CD4-positive, alpha-beta T cell treated with Interleukin-21 for 1 hour (primary cell): ENCODE data around the gene KCNQ2.
A peak's percentile ranks its signal among the peaks of the same experiment; 100 is the strongest.

Experiments
- DNase-seq: peaks from one replicate; pipeline ENCODE4 v3.0.0-alpha.2; 2020

KCNQ2 gene

DNA sequence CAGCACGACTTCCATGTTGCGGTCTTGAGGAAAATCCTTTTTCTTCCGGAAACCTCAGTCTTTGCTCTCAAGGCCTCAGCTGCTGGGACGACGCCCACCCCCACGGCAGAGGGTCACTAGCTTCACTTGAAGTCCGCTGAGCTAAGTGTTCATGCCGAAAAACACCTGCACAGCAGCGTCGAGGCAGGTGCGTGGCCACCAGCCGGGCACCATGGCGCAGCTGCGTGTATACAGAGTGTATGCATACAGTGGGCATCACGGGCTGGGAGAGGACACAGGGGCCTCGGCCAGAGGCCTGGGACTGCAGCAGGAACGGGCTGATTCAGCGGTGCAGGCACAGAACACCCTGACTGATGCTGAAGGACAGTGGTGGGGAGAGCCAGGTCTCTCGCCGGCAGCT lies 20.1 kb downstream of the KCNQ2 start:
- no peak for DNase-seq

DNA sequence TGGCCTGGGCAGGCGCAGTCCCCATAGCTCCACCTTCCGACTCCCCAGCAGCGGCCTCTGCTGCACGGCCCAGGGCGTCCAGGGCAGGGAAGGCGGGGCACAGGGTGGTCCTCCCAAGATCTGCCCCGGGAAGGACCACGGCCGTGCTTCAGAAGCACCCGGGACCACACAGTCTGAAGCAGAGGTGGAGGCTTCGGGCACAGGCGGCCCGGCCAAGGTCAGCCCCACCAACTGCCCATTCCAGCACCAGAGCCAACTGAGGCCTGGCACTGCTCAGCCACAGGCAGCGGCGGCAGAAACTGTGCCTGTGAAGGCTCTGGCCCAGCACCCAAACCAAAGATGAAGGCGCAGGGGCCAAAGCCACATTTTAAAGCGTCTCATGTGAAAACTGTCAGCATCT lies 20.6 kb downstream of the KCNQ2 start:
- no peak for DNase-seq

DNA sequence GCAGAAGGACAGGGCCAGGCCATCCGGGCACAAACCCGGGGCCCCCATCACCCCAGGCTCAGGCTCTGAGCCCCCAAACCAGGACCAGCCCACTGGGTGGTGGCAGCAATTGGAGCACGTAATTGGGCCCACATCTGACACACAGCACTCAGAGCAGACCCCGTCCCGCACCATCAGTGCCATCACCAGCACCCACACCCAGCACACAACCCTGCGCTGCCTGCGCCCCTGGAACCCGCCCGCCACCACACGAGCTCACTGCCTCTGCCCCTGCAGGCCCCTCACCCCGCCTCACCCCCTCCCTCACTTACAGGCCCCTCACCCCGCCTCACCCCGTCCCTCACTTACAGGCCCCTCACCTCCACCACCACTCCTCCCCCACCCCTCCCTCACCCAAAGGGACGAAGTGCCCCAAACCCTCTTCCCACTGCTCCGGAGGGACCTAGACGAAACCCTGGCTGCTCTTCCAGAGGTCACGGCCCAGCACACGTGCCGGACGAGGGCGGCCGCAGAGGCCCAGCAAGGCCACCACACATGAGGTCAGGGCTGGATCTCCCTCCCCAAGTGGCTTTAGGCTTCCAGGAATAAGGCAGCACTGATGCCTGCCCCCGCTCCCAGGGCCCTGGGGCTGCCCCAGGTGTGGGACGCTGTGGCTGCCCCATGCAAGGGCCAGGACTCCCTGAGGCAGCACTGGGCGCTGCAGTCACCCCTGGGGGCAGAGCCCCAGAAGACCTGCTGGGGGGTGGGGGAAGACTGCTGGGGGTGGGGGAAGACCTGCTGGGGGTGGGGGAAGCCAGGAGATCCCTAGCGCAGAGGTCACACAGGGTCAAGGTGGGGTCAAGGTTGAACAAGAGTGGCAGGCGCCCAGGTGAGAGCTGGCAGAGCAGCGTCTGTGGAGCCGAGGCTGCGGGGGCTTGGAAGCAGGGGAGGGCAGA lies 22.4 kb downstream of the KCNQ2 start:
- no peak for DNase-seq

DNA sequence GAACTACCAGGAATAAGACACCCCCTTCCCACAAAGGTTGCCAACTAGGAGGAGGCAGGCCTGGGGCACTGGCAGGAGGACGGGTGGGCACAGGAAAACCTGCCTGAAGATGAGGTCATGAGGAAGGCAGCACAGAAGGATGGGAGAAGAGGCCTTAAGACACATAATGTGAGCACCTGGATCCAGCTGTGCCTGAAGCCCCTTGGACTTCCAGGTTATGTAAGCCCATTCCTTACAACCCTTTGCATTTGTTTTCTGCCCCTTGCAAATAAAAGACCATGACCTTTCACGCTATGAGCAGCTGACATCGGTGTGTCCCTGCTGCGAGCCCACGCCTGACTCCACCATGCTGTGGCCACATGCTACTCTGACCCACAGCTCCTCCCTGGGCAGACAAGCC lies 23.4 kb downstream of the KCNQ2 start:
- DNase-seq = no peak

DNA sequence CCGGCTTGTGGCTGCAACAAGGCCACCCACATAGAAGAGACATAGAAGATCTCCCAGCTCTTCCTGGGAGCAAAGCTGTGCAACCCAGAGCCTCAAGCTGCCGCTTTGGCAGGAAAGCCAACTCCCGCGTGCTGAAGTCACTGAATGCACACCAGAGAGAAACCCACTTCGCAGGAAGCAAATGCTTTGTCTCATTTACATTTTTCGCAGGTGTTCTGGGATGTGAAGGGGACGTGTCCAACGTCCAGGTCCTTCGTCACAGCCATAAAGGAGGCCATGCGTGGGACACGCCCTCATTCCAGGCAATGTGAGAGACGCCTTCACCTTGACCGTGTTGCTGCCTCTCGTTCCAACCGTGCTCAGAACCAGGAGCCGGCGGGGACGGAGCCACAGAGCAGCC lies 24.4 kb downstream of the KCNQ2 start:
- no peak for DNase-seq

DNA sequence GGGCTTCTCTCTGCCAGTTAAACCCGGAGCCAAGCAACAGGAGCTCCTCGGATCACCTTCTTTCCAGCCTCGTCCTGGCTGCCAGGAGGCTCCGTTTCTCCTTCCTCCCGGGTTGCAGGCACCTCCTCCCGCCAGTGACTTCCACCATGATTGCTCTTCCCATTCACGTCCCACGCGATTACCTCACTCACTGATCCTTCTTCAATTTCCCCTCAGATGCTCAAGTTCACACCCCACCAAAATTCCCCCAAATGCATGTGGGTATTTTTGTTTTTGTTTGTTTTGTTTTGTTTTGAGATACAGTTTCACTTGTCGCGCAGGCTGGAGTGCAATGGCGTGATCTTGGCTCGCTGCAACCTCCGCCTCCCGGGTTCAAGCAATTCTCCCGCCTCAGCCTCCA lies 25.1 kb downstream of the KCNQ2 start:
- no peak for DNase-seq

DNA sequence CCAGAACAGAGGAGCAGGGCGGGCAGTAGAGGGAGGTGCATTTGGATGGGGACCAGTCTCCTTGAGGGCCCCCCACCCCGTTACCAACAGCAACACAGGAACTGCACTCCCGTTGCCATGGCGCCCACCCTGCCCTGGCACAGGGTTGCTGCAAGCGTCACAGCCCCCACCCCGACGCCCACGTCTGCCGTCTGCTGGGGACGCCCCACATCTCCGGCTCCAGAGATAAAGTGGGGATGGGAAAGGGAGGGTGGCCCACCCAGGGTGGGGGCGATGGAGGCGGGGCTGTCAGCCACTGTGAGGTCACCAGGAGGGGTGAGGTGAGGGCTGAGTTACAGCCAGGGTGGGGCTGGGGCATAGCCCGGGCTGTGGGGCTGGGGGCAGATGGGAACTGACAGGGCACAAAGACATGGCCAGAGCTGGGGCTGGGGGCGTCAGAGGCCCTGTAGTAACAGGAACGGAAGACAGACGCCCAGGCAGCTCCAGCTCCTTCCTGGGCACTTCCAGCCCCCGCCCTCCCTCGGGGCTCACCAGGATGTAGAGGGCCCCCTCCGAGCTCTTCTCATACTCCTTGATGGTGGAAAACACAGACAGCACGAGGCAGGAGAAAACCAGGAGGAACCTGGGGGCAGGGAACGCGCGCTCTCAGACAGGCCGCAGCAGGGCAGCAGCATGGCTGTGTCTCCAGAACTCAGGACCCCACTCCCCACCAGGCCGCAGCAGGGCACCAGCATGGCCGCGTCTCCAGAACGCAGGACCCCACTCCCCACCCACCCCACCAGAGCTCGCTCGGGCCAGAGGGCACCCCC lies 26.0 kb downstream of the KCNQ2 start:
- no peak for DNase-seq

DNA sequence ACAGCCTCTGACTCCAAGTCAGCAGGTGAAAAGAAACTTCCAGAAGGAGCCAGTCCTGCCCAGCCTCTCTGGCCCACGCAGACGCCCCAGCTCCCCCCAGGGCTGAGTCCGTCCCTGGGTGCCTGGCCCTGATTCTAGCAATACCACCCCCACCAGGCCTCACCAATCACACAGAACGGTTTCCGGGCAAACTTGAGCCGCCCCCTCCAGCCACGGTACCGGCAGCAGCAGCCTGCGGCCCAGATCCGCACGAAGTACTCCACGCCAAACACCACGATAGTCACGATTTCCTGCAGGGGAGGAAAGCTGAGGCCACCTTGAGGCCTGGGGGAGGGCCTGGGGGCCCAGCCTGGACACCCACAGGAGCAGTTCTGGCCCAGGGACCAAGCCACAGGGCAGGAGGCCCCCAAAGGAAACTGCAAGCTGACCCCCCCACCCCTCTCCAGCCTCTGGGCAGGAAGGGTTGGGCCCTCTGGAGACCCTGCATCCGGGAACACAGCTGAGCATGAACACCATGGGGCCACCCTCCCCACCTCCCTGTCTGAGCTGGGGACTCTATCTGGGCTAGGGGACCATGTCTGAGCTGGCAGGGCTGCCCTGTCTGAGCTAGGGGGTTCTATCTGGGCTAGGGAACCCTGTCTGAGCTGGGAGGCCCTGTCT lies 27.2 kb downstream of the KCNQ2 start:
- no peak for DNase-seq

DNA sequence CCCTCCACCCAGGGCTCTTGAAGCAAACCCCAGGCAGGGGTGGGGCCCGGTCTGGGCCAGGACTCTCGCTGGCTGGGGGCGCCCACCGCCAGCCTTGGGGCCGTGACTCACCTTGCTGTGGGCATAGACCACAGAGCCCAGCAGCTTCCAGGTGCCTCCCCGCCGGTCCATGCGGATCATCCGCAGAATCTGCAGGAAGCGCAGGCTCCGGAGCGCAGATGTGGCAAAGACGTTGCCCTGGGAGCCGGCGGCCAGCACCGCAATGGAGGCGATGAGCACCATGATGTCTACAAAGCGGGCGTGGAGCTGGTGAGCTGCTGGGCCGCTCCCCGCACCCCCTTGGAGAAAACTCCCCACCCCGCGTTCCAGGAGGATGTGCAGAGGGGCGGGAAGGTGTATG lies 27.9 kb downstream of the KCNQ2 start:
- no peak for DNase-seq

DNA sequence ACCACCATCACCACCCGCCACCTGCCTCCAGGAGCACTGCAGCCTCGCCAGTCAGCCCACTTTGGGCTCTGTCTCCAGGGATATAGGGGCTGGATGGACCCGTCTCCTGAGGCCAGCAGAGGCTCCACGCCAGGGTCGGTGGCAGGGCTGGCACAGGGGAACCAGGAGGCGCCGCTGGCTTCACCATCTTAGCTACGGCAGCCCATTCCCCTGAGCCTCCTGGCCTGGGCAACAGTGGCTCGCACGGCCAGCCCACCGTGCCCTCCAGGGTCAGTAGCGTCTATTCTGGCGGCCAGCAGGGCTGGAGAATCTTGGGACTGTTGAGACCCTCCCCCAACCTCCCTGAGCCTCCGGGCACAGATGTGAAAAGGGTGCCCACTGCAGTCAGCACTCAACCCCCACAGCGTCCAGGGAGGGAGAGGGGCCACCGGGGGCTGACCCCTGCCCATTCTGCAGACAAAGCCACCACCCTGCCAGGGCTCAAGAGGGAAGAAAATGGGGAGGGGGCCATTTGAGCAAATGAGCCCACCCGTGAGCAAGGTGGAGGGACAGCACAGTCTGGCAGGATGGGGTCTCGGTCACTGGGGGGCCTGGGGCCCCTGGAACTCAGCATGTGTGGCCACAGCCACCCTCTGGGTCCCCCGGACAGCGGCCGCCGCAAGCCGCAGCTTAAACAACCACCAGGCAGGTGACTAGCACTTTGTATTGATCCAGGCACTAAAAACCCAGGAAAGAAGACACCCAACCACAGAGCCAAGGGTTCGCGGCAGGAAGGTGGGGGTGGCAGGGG lies 28.7 kb downstream of the KCNQ2 start:
- no peak for DNase-seq

DNA sequence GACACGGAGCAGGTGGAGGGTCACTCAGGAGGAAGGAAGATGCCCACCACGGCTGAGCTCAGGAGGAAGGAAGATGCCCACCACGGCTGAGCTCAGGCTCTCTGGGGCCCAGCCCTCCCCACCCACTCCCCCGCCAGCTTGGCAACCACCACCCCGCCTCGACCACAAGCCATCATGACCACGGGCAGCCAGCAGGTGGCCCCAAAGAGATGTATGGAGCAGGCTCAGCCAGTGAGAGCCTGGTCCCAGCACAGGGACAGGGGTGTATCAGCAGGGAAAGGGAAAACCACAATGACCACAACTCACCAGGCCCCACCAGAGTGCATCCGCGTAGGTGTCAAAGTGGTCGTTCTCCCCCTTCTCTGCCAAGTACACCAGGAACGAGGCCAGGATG lies 30.4 kb downstream of the KCNQ2 start:
- DNase-seq = peak; percentile 68

DNA sequence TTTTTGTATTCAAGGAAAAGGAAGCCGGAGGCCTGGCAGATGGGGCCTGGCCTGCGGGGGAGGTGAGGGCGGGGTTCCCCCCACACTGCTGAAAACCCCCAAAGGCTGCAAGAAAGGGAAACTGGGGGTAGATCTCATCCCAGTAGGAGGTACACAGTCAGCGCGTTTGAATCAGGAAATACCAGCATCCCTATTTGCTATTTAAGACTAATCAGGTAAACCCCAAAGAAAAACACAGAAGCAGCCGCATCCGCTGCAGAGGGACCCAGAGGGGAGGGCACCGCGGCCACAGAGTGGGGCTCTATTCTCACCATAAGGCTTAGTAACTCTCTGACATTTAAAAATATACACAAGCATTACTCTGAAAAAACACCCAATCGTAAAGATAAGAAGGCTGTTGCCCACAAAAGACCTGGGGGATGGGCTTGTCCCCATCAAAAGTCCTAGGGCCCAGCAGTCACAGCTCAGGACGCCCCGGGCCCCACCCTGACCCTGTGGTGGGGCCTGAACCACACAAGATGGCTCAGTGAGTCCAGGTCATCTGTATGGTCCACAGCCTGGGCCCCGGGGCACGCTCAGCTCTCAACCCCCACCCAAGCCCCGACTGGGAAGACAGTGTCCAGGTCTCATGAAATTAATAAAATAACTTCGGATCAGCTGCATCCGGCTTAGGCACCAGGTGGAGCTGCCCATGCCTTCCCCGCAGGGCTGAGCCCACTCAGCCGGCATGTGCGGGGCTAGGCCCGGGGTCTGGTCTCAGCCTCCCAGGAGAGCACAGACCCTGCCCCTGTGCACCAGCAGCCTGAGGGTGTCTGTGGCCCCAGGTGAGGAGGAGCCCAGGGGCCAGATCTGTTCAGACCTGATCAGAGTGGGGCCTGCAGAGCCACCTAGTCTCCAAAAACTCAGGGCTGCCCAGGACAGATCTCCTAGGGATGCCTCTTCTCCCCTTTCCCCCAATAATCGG lies 31.0 kb downstream of the KCNQ2 start:
- DNase-seq = peak; percentile 28

DNA sequence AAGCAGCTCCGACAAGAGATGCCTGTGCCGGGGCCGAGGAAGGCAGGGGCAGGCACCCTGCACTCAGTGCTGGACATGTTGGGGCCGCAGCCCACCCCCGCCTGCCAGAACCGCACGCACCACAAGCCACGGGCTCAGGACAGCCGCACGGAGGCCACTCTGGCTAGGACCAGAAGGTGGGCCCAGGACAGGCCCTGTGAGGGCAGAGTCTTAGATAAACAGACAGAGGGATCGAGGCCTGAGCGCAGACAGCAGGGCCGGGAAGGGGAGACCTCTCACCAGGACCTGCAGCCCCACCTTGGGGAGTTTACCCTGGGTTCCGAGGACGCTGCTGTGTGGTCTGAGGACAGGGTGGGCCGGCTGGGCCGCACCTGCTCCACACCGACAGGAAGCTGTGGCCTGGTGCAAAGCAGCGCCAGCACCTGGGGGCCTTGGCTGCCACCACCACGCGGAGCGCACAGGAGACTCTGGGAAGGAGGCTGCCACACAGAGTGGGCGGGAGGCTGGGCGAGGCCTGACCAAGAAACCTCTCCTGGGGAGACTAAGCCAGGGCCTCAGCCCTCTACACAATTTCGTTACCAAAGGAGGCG lies 32.0 kb downstream of the KCNQ2 start:
- DNase-seq = no peak

DNA sequence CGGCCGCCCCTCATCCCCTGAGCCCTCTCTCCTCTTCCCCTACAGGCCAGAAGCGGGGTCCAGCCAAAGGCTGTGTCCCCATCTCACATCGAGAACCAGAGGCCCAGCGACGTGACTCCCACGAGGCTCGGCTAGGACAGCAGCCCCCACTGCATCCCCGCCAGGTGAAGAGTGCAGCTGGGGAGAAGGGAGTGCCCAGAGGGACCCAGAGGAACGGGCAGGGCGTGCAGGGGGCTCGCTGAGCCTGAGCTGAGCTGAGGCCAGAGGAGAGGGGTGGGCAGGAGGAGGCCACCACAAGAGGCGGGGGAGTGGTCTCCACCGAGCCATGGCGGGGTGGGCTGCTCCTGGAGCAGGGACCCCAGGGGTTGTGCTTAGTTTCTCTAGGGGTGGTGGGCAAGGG lies 32.6 kb downstream of the KCNQ2 start:
- no peak for DNase-seq

DNA sequence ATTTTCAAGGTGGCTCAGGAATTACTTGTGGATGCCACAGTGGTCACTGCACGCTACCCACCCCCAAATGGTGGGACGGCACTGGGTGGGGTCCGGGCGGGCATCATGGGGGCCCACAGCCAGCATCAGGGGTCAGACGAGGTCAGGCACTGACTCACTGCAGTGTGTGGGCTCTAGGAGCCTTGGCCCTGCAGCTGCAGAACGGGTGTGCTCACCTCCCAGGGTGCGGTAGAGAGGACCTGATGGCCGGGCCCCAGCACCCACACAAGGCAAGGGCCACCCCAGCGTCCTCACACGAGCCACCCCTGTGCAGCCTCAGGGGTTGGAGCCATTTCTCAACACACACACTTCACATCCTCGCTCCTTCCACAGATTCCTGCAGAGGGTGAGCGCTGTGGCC lies 34.3 kb downstream of the KCNQ2 start:
- no peak for DNase-seq

DNA sequence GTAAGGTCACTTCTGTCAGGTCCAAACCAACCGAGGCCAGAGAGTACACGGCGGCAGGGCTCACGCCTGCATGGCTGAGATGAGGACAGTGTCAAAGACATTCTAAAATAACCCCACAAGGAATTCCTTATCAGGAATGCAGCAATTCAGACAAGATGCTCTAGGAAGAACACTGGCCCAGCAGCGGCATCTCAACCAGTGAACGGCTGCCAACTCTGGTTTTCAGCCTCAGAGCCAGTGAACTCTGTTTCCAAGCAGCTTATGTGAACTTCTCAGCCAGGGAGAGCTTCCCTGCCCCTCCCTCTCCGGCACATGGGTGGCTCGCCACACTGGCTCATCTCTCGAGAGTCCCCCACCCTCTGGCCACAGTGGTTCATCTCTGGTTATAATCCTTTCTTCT lies 36.9 kb downstream of the KCNQ2 start:
- DNase-seq = no peak

DNA sequence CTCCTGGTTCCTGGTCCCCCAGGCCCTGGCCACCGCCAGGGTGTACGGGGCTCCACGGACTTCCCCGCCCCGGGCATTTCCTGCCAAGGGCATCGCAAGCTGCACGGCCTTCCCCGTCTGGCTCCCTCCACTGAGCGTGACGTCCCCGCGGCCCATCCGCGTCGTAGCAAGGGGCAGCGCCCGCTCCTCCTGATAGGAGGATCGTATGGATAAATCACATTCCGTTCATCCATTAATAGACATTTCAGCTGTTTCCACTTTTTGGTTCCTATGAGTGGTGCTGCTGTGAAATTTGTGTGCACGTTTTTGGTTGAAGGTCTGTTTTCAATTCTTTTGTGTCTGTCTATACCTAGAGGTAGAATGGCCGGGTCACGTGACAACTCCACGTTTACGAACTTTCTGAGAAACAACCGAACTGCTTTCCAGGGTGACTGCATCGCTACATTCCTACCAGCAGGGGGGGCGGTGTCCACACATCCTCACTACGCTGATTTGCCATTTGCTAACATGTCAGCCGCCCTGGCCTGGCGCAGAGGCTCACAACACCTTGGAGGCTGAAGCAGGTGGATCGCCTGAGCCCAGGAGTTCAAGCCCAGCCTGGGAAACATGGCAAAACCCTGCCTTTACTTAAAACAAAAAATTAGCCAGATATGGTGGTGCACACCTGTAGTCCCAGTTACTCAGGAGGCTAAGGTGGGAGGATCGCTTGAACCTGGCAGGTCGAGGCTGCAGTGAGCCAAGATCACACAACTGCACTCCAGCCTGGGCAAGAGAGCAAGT lies 37.7 kb downstream of the KCNQ2 start:
- DNase-seq = peak; percentile 83

DNA sequence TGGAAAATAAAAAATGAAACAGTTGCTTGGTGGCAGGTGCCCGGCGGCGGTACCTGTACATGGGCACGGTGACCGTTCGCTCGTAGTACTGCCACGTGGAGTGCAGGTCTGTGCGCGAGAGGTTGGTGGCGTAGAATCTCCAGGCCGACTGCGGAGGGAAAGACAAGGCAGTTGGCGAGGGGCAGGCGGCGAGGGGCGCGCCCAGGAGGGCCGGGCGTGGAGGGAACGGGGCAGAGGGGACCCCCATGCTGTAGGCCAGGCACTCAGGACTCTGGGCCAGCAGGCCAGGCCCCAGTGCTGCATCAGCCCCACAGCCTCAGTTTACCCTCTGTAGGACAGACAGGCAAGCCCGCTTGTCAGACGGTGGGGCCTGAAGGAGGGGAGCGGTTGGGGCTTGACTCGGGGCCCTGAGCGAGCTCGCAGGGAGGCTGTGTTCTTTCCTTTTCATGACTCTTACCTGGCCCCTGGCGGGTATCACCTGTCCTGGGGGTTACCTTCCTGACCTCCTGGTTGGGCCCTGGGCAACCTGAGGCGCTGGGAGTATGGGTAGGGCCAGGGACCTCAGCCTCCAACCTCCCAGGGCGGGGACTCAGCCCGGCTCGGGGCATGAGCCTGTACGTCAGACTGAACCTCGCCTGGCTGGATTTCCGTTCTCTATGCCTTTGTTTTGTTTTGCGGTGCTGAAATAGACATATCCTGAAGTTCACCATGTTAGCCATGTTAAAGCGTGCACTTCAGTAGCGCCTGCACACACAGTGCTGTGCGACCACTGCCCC lies 38.5 kb downstream of the KCNQ2 start:
- DNase-seq = peak; percentile 15

DNA sequence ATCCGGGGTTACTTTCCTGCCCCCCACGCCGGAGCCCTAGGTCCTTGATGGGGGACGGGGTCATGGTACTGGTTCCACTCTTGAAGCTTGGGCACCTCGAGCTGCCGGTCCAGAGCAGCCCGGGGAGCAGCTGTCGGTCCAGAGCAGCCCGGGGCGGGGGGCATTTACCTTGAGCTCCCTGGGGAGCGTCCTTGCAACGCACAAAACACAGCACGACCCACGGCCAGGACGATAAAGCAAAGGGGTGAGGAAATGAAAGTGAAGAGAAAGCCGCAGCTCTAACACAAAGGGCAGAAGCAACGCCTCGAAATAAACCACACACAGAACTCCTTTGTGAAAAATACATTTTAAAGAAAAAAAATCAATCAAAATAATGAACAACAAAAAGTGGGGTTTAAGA lies 39.1 kb downstream of the KCNQ2 start:
- no peak for DNase-seq
